K562 (cell line): ENCODE results near the gene CLN5. TPM values are rescaled to one million over a fixed set of nuclear protein-coding genes. Genes with fewer than 3 reads are reported as not detected.

Source experiments
- ARID2 ChIP-seq: fragments of 450-650 bp; IDR thresholded peaks from 2 replicates; pipeline ENCODE4 v1.6.1; 2017; ENCODE audit warnings: antibody characterized with exemption, mild to moderate bottlenecking
- ASH1L ChIP-seq: fragments of 450-650 bp; IDR thresholded peaks from 2 replicates; pipeline ENCODE4 v1.6.1; 2018; ENCODE audit warnings: borderline replicate concordance, mild to moderate bottlenecking, low read depth; ENCODE audit not compliant: partially characterized antibody
- E2F1 ChIP-seq: sonication (generic); formaldehyde crosslinking; IDR thresholded peaks from 2 replicates; pipeline ENCODE4 v1.8.1; 2023; ENCODE audit warnings: mild to moderate bottlenecking, missing genetic modification reagents, moderate library complexity
- FOSL1 ChIP-seq: fragments of 200-800 bp; sonication (Bioruptor generic); conservative IDR thresholded peaks from 2 replicates; pipeline ENCODE4 v1.6.1; 2016; ENCODE audit warnings: missing genetic modification characterization, missing compliant biosample characterization
- GTF2F1 ChIP-seq: IDR thresholded peaks from 2 replicates; pipeline ENCODE4 v1.6.1; 2011; ENCODE audit warnings: low read depth, low read length, improper control_type of control experiment
- HDAC2 ChIP-seq: fragments of 450-650 bp; IDR thresholded peaks from 2 replicates; pipeline ENCODE4 v1.6.1; 2016; ENCODE audit warnings: mild to moderate bottlenecking
- HDAC6 ChIP-seq: IDR thresholded peaks from 2 replicates; pipeline ENCODE4 v1.6.1; 2012; ENCODE audit warnings: low read depth, mild to moderate bottlenecking, control low read depth, inconsistent platforms, low read length, moderate library complexity
- HIVEP1 ChIP-seq: fragments of 250-450 bp; sonication (Bioruptor Pico); IDR thresholded peaks from 2 replicates; pipeline ENCODE4 v1.4.0; 2020; ENCODE audit warnings: mild to moderate bottlenecking
- HNRNPH1 ChIP-seq: fragments of 200-400 bp; formaldehyde crosslinking; optimal IDR thresholded peaks from 2 replicates; pipeline ENCODE3; 2017; ENCODE audit warnings: low read depth, mild to moderate bottlenecking, low read length, moderate library complexity
- HOXB6 ChIP-seq: fragments of 250-450 bp; sonication (Bioruptor Pico); IDR thresholded peaks from 2 replicates; pipeline ENCODE4 v1.5.1; 2022; ENCODE audit warnings: mild to moderate bottlenecking, borderline replicate concordance
- IRF2 ChIP-seq: sonication (generic); formaldehyde crosslinking; IDR thresholded peaks from 2 replicates; pipeline ENCODE4 v1.8.1; 2022; ENCODE audit warnings: mild to moderate bottlenecking, missing genetic modification reagents
- KDM5B ChIP-seq: fragments of 200-600 bp; sonication (generic); IDR thresholded peaks from 2 replicates; pipeline ENCODE4 v1.6.1; 2012; ENCODE audit warnings: low read depth, mild to moderate bottlenecking, moderate library complexity, low read length, control low read depth, inconsistent platforms; ENCODE audit not compliant: insufficient replicate concordance
- KLF16 ChIP-seq: IDR thresholded peaks from 2 replicates; pipeline ENCODE4 v1.6.1; 2016; ENCODE audit warnings: antibody characterized with exemption
- LARP7 ChIP-seq: fragments of 450-650 bp; IDR thresholded peaks from 2 replicates; pipeline ENCODE4 v1.6.1; 2016
- MTA1 ChIP-seq: fragments of 450-650 bp; IDR thresholded peaks from 2 replicates; pipeline ENCODE4 v1.6.1; 2017; ENCODE audit warnings: borderline replicate concordance
- PHB2 ChIP-seq: fragments of 450-650 bp; IDR thresholded peaks from 2 replicates; pipeline ENCODE4 v1.6.1; 2017; ENCODE audit warnings: low read depth
- TSC22D4 ChIP-seq: fragments of 450-650 bp; IDR thresholded peaks from 2 replicates; pipeline ENCODE4 v1.6.1; 2016; ENCODE audit warnings: missing genetic modification characterization, missing biosample characterization, control low read depth
- ZBTB17 ChIP-seq: fragments of 450-650 bp; formaldehyde crosslinking; IDR thresholded peaks from 2 replicates; pipeline ENCODE4 v1.4.0; 2020; ENCODE audit warnings: mild to moderate bottlenecking
- ZBTB33 ChIP-seq: sonication (generic); formaldehyde crosslinking; IDR thresholded peaks from 2 replicates; pipeline ENCODE4 v1.8.1; 2023; ENCODE audit warnings: mild to moderate bottlenecking, missing genetic modification reagents
- ZKSCAN8 ChIP-seq: fragments of 200-800 bp; sonication (Bioruptor generic); IDR thresholded peaks from 2 replicates; pipeline ENCODE4 v1.6.1; 2016; ENCODE audit warnings: missing genetic modification characterization, missing compliant biosample characterization
- ZNF146 ChIP-seq: IDR thresholded peaks from one replicate; pipeline ENCODE4 v1.6.1; 2018; ENCODE audit warnings: missing compliant biosample characterization; ENCODE audit not compliant: unreplicated experiment
- ZNF277 ChIP-seq: fragments of 250-450 bp; sonication (Bioruptor Pico); IDR thresholded peaks from 2 replicates; pipeline ENCODE4 v1.8.0; 2022; ENCODE audit warnings: inconsistent platforms, mild to moderate bottlenecking, moderate library complexity, borderline replicate concordance
- ZNF655 ChIP-seq: fragments of 250-450 bp; sonication (Bioruptor Pico); IDR thresholded peaks from 2 replicates; pipeline ENCODE4 v1.5.0; 2021
- ZNF778 ChIP-seq: fragments of 450-650 bp; formaldehyde crosslinking; IDR thresholded peaks from 2 replicates; pipeline ENCODE4 v1.4.0; 2020; ENCODE audit warnings: mild to moderate bottlenecking, moderate library complexity
- ZSCAN29 ChIP-seq: fragments of 450-650 bp; IDR thresholded peaks from 2 replicates; pipeline ENCODE4 v1.6.1; 2017
- ZSCAN32 ChIP-seq: fragments of 450-650 bp; formaldehyde crosslinking; IDR thresholded peaks from 2 replicates; pipeline ENCODE4 v1.4.0; 2020; ENCODE audit warnings: mild to moderate bottlenecking, moderate library complexity
- polyA plus RNA-seq, 8 experiments: library from polyadenylated mRNA; depleted of rRNA in 4 of 8; stranded (reverse) in 5 of 8; unstranded in 3 of 8; fragments of >200 nt; fragmentation: Nextera tagmentation in 2 of 8; fragmentation: Illumina TruSeq in 1 of 8; extraction: Ambion mirVana in 2 of 8; extraction: Trizol in 1 of 8; gene quantifications; 2 replicates each; pipeline versions ENCODE4 v1.2.1 to v1.2.3, GENCODE V29; 2011 to 2014; ENCODE audit warnings: inconsistent platforms in 1 of 8, missing spikeins in 1 of 8
- total RNA-seq, 7 experiments: library from RNA; depleted of rRNA in 6 of 7; stranded (reverse); fragments of >200 nt in 6 of 7; fragmentation: Illumina TruSeq in 2 of 7; extraction: Trizol in 2 of 7; gene quantifications; 2 replicates each; pipeline versions ENCODE4 v1.2.1 to v1.2.3, GENCODE V29; 2011 to 2021; ENCODE audit warnings: low replicate concordance in 1 of 7

Gene CLN5
- total and polyA plus RNA-seq, 9 of the 15 experiments (the other 6 are each of a cell fraction or from before 2014, with no cell fraction given): 4.6 to 11.5 (median 7.2) TPM

- TF ChIP-seq ZNF655 (CRISPR knock-in tag): no peak
- no peak for TF ChIP-seq HIVEP1 (CRISPR knock-in tag)
- TF ChIP-seq ZSCAN29: no peak
- TF ChIP-seq HOXB6 (CRISPR knock-in tag): no peak
- peak; percentile 96 for TF ChIP-seq MTA1
- no peak for TF ChIP-seq IRF2
- TF ChIP-seq KLF16: no peak
- TF ChIP-seq HNRNPH1: no peak
- no peak for TF ChIP-seq HDAC2
- no peak for TF ChIP-seq ZNF778 (CRISPR knock-in tag)
- TF ChIP-seq E2F1: peak; percentile 38; the same call in 1 of the 2 replicates
- no peak for TF ChIP-seq FOSL1 (tag)
- no peak for TF ChIP-seq ZBTB17 (CRISPR knock-in tag)
- no peak for TF ChIP-seq ZKSCAN8 (CRISPR knock-in tag)
- TF ChIP-seq ZNF277: no peak
- TF ChIP-seq GTF2F1: no peak
- peak; percentile 86 for TF ChIP-seq KDM5B
- no peak for TF ChIP-seq ZSCAN32 (CRISPR knock-in tag)
- TF ChIP-seq ZNF146: no peak
- TF ChIP-seq PHB2: no peak
- no peak for TF ChIP-seq TSC22D4 (tag)
- TF ChIP-seq LARP7: no peak
- TF ChIP-seq ARID2: no peak
- no peak for TF ChIP-seq ZBTB33
- TF ChIP-seq HDAC6: no peak
- TF ChIP-seq ASH1L: no peak
Measured at GRCh38 chr13:76991796-76992547, at the start of gene CLN5 (continued).
